ENCODE measurements around the gene CABLES1.
"Not testable (repeated sequence)": the region's sequence is repeated elsewhere in the genome, so short reads cannot be mapped to it uniquely, and the experiment has no call there.

Gene CABLES1

GRCh38 chr18:23263551-23264235, 128.4 kb downstream of the CABLES1 start:
- Histone ChIP-seq H3K4me1 (ENCODE audit: insufficient read depth, low read length) (peaks cover 29% of the 10 kb centered on the region), H3K36me3 (ENCODE audit: insufficient read depth, low read length) (peaks cover 1% of the 10 kb centered on the region; the same call in 1 of the 2 replicates), H3K9me3 (ENCODE audit: control insufficient read depth, insufficient read depth, low read length) (peaks cover under 1% of the 10 kb centered on the region; the same call in 1 of the 2 replicates), H3K9ac (ENCODE audit: low read depth, low read length) (no peak overlapping the region)

- peaks cover 8% of the 10 kb centered on the region for H3K4me1 ChIP-seq (ENCODE audit: insufficient read depth, low read length)
- H3K9ac ChIP-seq (ENCODE audit: low read depth, low read length) = no peak overlapping the region
These were observed 130.6 kb downstream of the CABLES1 start for GRCh38 chr18:23265682-23266399.

GRCh38 chr18:23266717-23267446, 131.6 kb downstream of the CABLES1 start:
- Histone ChIP-seq H3K4me1 (ENCODE audit: insufficient read depth, low read length) (peaks cover 4% of the 10 kb centered on the region; the same call in 1 of the 2 replicates), H3K9ac (ENCODE audit: low read depth, low read length) (no peak overlapping the region), H3K9me3 (ENCODE audit: control insufficient read depth, insufficient read depth, low read length) (peaks cover 21% of the 10 kb centered on the region), H3K36me3 (ENCODE audit: insufficient read depth, low read length) (peaks cover 5% of the 10 kb centered on the region; the same call in 1 of the 2 replicates)

More at GRCh38 chr18:23265682-23266399, 130.6 kb downstream of the CABLES1 start:
- Histone ChIP-seq H3K9me3 (ENCODE audit: control insufficient read depth, insufficient read depth, low read length) (peaks cover 12% of the 10 kb centered on the region), H3K36me3 (ENCODE audit: insufficient read depth, low read length) (peaks cover 5% of the 10 kb centered on the region; the same call in 1 of the 2 replicates)

- H3K9ac ChIP-seq (ENCODE audit: low read depth, low read length) = no peak overlapping the region
- peaks cover 4% of the 10 kb centered on the region; the same call in 1 of the 2 replicates for H3K4me1 ChIP-seq (ENCODE audit: insufficient read depth, low read length)
- peaks cover 5% of the 10 kb centered on the region; the same call in 1 of the 2 replicates for H3K36me3 ChIP-seq (ENCODE audit: insufficient read depth, low read length)
- H3K9me3 ChIP-seq (ENCODE audit: control insufficient read depth, insufficient read depth, low read length) = peaks cover 23% of the 10 kb centered on the region
These were observed 132.1 kb downstream of the CABLES1 start for GRCh38 chr18:23267447-23267776.

- peaks cover 5% of the 10 kb centered on the region; the same call in 1 of the 2 replicates for H3K36me3 ChIP-seq (ENCODE audit: insufficient read depth, low read length)
- peaks cover 4% of the 10 kb centered on the region; the same call in 1 of the 2 replicates for H3K4me1 ChIP-seq (ENCODE audit: insufficient read depth, low read length)
- H3K9me3 ChIP-seq (ENCODE audit: control insufficient read depth, insufficient read depth, low read length) = peaks cover 28% of the 10 kb centered on the region
- H3K9ac ChIP-seq (ENCODE audit: low read depth, low read length) = no peak overlapping the region
These were observed 133.4 kb downstream of the CABLES1 start for GRCh38 chr18:23268641-23269040.

GRCh38 chr18:23269068-23269467, 133.8 kb downstream of the CABLES1 start:
- not testable (repeated sequence) for H3K9ac ChIP-seq (ENCODE audit: low read depth, low read length); H3K36me3 ChIP-seq (ENCODE audit: insufficient read depth, low read length); H3K4me1 ChIP-seq (ENCODE audit: insufficient read depth, low read length)
- peaks cover 28% of the 10 kb centered on the region for H3K9me3 ChIP-seq (ENCODE audit: control insufficient read depth, insufficient read depth, low read length)

- Histone ChIP-seq H3K4me1 (ENCODE audit: insufficient read depth, low read length) (peaks cover 4% of the 10 kb centered on the region; the same call in 1 of the 2 replicates), H3K36me3 (ENCODE audit: insufficient read depth, low read length) (peaks cover 5% of the 10 kb centered on the region; the same call in 1 of the 2 replicates), H3K9me3 (ENCODE audit: control insufficient read depth, insufficient read depth, low read length) (peaks cover 28% of the 10 kb centered on the region), H3K9ac (ENCODE audit: low read depth, low read length) (no peak overlapping the region)
These were observed 134.6 kb downstream of the CABLES1 start for GRCh38 chr18:23269928-23270327.

GRCh38 chr18:23270986-23271680, 135.8 kb downstream of the CABLES1 start:
- H3K9me3 ChIP-seq (ENCODE audit: control insufficient read depth, insufficient read depth, low read length) = peaks cover 28% of the 10 kb centered on the region
- peaks cover 5% of the 10 kb centered on the region; the same call in 1 of the 2 replicates for H3K36me3 ChIP-seq (ENCODE audit: insufficient read depth, low read length)
- H3K4me1 ChIP-seq (ENCODE audit: insufficient read depth, low read length) = peaks cover 4% of the 10 kb centered on the region; the same call in 1 of the 2 replicates
- H3K9ac ChIP-seq (ENCODE audit: low read depth, low read length) = no peak overlapping the region

GRCh38 chr18:23272498-23273232, 137.4 kb downstream of the CABLES1 start:
- peaks cover 10% of the 10 kb centered on the region; the same call in 1 of the 2 replicates for H3K36me3 ChIP-seq (ENCODE audit: insufficient read depth, low read length)
- H3K9ac ChIP-seq (ENCODE audit: low read depth, low read length) = no peak overlapping the region
- H3K4me1 ChIP-seq (ENCODE audit: insufficient read depth, low read length) = no peaks in the 10 kb centered on the region; the same call in 1 of the 2 replicates
- H3K9me3 ChIP-seq (ENCODE audit: control insufficient read depth, insufficient read depth, low read length) = peaks cover 39% of the 10 kb centered on the region

- Histone ChIP-seq H3K9me3 (ENCODE audit: control insufficient read depth, insufficient read depth, low read length) (peaks cover 48% of the 10 kb centered on the region), H3K36me3 (ENCODE audit: insufficient read depth, low read length) (peaks cover 10% of the 10 kb centered on the region; the same call in 1 of the 2 replicates), H3K4me1 (ENCODE audit: insufficient read depth, low read length) (no peaks in the 10 kb centered on the region), H3K9ac (ENCODE audit: low read depth, low read length) (no peak overlapping the region)
These were observed 138.2 kb downstream of the CABLES1 start for GRCh38 chr18:23273443-23273966.

GRCh38 chr18:23274638-23275482, 139.6 kb downstream of the CABLES1 start:
- Histone ChIP-seq H3K9ac (ENCODE audit: low read depth, low read length) (no peak overlapping the region), H3K4me1 (ENCODE audit: insufficient read depth, low read length) (no peaks in the 10 kb centered on the region), H3K36me3 (ENCODE audit: insufficient read depth, low read length) (peaks cover 5% of the 10 kb centered on the region; the same call in 1 of the 2 replicates), H3K9me3 (ENCODE audit: control insufficient read depth, insufficient read depth, low read length) (peaks cover 47% of the 10 kb centered on the region)

- Histone ChIP-seq H3K9ac (ENCODE audit: low read depth, low read length) (no peak overlapping the region), H3K36me3 (ENCODE audit: insufficient read depth, low read length) (peaks cover 5% of the 10 kb centered on the region; the same call in 1 of the 2 replicates), H3K9me3 (ENCODE audit: control insufficient read depth, insufficient read depth, low read length) (peaks cover 37% of the 10 kb centered on the region), H3K4me1 (ENCODE audit: insufficient read depth, low read length) (peaks cover under 1% of the 10 kb centered on the region; the same call in 1 of the 2 replicates)
These were observed 141.2 kb downstream of the CABLES1 start for GRCh38 chr18:23276451-23276850.
